SW 1271 (cell line): ENCODE results near the gene ZNF521.

Experiments used
- DNase-seq, 2 experiments: peaks; one replicate each; lab custom pipeline; 2025; lab: John Stamatoyannopoulos, UW

ZNF521 gene

GRCh38 chr18:25225151-25225550 is 126.8 kb downstream of the ZNF521 start:
- DNase-seq, result no peak

DNA sequence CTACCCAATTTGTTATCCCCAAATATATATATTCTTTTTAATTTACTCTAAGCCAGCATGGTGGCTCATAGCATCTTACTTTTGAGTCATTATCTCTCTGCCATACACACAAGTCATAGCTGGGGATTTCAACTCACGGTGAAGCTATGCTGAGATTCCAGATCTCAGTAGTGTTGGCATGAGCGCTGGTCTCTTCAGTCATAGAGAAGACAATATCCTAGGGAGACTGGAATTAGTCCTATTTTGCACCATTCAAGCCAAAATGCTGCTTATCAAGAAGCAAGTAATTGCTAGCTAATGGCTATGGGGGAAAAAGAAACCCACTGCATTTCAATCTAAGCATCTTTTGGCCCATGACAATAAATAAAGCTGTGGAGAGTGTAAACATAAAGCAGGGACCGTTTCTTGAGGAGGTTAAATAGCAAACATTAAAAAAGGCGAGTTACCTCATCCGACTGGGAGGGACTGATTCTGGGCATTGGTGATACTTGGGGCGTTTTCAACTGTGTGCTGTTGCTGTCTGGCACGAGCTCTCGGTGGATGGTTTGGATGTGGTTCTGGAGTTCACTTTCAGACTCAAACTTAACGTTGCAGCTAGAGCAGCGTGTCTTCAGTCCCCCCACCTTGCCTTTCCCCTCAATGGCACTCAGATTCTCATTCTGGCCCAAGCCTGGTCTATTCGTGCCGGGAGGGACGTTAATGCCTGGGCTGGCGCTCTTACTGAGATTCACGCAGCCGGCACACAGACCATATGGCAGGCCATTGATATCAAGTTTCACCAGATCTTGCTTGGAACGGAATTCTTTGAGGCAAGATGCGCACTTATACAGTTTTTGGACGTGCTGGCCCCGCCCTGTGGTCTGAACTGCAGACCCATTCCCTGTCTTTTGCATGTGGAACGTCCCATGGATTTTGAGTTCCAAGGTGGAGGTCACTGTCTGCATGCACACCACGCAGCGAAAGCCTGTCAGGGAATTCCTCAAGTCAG is 127.8 kb downstream of the ZNF521 start:
- no peak for DNase-seq

- DNase-seq, result no peak
Measured at GRCh38 chr18:25223211-25223610, 128.8 kb downstream of the ZNF521 start.

DNA sequence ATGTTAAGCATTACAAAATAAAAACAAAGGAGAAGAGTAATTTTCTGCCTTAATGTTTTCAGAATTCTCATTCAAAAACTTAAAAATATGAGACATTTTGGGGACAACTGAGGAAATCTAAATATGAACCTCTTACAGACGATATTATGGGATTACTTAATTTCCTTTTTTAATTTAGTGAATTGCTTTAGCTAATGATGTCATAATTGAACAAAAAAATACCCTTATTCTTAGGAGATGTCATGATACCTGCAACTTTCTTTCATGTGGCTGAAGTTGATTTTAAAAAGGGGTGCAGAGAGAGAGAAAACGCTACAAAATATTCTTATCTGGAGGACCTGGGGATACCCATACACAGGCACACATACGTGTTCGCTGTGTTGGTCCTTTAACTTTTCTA is 129.3 kb downstream of the ZNF521 start:
- DNase-seq, result no peak

GRCh38 chr18:25210622-25211021 is 141.3 kb downstream of the ZNF521 start:
- no peak for DNase-seq

DNA sequence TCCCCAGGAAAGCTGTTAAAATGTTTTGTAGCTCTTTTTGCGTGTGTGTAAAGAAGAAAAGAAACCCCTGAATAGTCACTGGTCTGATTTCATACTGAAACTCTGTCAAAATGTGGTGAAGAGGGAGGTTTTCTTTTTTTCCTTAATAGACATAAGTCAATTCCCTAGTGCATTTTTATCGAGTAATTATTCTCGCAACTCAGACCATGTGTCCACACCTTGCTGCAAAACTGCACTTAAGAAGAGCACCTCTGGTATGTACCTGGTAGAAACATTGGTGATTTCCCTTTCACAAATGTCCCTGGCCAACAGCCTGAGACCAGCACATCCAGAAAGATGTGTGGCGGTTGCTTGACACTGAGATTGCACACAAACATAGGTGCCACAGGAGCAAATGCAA is 159.9 kb downstream of the ZNF521 start:
- DNase-seq, result no peak

DNA sequence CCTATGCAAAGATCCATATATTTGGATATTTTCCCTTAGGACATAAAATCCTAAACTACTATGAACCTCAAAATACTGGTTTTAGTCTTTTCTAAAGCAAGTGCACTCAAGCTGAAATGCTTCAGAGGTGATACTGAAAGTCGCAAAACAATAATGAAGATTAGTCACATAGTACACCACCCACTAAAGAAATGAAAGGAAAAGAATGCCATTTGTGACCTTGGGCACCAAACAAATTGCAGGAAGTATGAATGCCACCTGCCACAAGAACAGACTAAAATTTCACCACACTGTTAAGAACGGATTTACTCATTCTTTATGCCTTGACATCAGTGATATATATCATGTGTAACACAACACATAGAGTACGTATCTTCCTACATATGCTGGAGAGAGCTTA is 161.5 kb downstream of the ZNF521 start:
- no peak for DNase-seq

GRCh38 chr18:25189391-25190185 is 162.4 kb downstream of the ZNF521 start:
- no peak for DNase-seq

DNA sequence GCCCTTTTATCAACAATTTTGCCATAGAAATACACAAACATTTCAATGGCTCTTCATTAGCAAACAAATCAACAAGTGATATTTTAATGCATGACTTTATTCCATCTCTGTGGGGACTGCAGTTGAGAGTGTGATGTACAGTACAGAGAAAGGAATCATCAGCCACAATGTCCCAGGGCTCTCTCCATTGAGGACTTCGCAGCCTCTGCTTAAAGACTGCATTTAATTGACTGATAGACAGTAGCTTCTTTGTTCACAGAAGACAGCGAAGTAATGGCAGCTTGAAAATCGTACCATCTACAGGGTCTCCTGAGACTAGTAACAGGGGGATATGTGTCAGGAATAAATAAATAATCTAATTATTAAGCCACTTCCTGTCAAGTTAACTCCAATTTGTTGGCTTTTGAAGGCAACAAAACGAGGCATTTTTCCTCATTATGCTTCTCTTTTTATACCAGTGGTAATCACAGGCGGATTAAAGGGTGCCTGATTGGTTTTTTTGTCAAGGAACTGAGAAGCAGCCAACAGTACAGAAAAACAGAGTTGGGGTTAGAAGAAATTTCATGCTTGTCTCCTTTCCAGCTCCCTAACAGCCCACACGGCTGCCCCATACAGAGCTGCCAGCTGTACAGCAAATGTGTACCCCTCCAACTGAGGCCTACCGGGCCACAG is 164.3 kb downstream of the ZNF521 start:
- DNase-seq, result no peak

DNA sequence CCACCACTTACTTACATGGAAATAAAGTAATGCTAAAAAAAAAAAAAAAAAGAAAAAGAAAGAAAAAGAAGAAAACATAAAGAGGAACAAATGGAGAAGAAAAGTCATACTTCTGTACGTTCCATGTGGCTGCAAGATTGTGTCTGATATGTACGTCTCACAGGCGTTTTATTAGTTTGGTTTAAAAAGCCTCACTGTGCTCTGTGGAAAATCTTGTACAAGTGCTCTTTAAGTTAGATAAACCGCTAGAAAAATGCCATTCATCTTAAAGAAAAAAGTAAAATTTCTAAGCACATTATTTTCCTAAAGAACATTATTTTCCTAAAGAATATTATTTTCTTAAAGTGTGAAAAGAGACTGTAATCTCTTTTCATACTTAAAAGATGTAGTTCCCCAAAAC is 165.1 kb downstream of the ZNF521 start:
- no peak for DNase-seq

DNA sequence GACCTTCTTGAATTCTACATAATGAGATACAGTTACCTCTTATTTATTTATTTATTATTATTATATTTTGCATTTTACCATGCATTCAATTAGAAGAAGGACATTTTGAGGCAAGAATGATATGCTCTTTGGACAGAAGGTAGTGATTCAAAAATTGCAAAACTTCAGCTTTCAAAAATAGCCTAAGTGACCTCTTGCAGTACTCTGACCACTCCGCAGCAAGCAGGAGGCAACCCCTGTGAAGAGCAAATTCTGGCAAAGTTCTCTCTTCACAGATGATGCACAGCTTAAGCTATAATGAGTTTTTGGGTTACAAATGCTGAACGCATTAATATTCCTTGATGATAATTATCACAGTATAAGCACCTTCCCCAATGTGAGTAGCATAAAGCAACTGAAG is 170.0 kb downstream of the ZNF521 start:
- DNase-seq, result no peak

- no peak for DNase-seq
Measured at GRCh38 chr18:25181581-25181980, 170.4 kb downstream of the ZNF521 start.

GRCh38 chr18:25180973-25181548 is 170.9 kb downstream of the ZNF521 start:
- DNase-seq, result no peak

- DNase-seq, result no peak
Measured at GRCh38 chr18:25177631-25178030, 174.3 kb downstream of the ZNF521 start.

DNA sequence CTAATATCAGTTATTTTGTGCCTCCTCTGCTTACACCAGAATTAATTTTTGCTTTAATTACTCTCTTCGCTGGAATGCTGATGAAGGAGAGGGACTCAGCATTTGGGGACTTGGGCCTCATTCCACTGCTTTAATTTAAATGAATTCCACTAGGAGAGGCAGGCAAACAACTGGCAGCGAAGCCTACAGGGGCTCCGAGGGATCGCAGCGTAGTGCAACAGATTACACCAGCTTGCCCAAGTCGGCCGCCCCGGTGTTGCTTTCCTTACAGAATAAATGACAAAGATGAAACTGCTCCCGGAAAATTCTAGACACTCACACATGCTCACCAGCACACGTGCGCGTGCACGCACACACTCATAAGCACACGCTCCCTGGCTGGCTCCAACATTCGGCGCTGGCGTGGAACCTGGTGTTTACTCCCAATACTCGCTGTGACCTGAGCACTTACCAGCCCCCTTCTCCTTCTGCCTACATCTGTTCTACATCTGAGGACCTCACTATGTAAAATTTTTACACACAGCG is 175.4 kb downstream of the ZNF521 start:
- DNase-seq, result no peak

- no peak for DNase-seq
Measured at GRCh38 chr18:25175558-25176517, 176.1 kb downstream of the ZNF521 start.

GRCh38 chr18:25174324-25174723 is 177.6 kb downstream of the ZNF521 start:
- DNase-seq, result no peak

DNA sequence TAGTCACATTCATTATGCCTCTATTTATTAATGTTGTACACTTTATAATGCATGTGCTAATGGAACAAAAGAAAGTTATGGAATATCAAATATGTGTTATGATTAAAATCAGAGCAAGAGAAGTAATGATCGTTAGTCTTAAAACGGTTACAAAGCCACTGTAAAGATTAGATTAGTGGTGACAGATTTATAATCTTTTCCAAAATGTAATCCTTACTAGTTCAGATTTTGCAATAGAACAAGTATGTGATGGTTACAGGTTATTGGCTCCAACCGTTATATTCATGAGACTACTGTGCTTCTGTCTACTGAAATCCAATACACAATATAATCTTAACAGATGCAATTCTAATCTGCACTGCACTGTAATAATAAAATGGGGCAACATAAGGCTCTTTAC is 180.6 kb downstream of the ZNF521 start:
- DNase-seq, result no peak

DNA sequence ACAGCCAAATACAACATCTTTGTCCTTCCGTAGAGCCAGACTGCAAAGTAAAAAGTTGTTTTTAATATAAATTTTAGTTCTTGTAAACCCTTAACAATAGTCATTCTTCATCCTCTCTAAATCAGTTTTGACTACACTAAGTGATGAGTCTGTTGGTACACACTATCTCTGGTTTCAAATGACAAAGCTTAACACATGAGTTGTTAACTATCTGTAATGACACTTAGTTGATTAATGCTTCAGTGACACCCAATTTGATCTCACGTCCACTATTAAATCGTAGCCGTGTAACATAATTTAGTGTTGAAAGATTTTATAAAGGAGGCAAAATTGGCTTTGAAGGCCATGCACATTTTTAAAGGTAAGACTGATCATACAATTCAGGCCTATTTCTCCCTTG is 181.6 kb downstream of the ZNF521 start:
- no peak for DNase-seq

- DNase-seq, result no peak
Measured at GRCh38 chr18:25169701-25170100, 182.3 kb downstream of the ZNF521 start.
